SK-N-MC (cell line): ENCODE data around the gene C10orf71.

Experiments
- DNase-seq: peaks from one replicate; pipeline ENCODE4 v3.0.0-alpha.2; 2011; ENCODE audit warnings: low read depth, low spot score
- H3K27ac ChIP-seq: fragments of 200-600 bp; sonication (generic); 2 replicates; pipeline ENCODE4 v1.5.1; 2016; ENCODE audit warnings: mixed run types
- H3K36me3 ChIP-seq: fragments of 200-600 bp; sonication (generic); 2 replicates; pipeline ENCODE4 v1.6.1; 2017; ENCODE audit warnings: antibody characterized with exemption, low read length, mixed read lengths; ENCODE audit not compliant: insufficient read depth
- H3K4me3 ChIP-seq: fragments of 200-600 bp; sonication (generic); 2 replicates; pipeline ENCODE4 v1.5.1; 2016
- H3K9ac ChIP-seq: fragments of 200-600 bp; sonication (generic); 2 replicates; pipeline ENCODE4 v1.8.0; 2017; ENCODE audit warnings: mixed run types, mixed read lengths; ENCODE audit not compliant: insufficient read length
- H3K9me3 ChIP-seq: fragments of 200-600 bp; sonication (generic); 2 replicates; pipeline ENCODE4 v1.6.1; 2017; ENCODE audit warnings: low read depth, mild to moderate bottlenecking, antibody characterized with exemption, low read length, moderate library complexity, mixed read lengths
- EZH2 ChIP-seq: fragments of 200-600 bp; sonication (generic); IDR thresholded peaks from one replicate; pipeline ENCODE4 v1.6.1; 2017; ENCODE audit warnings: antibody characterized with exemption
- FOXP2 ChIP-seq: optimal IDR thresholded peaks from 2 replicates; pipeline ENCODE3; 2011; ENCODE audit warnings: mild to moderate bottlenecking, moderate library complexity; ENCODE audit not compliant: insufficient read depth; ENCODE audit errors: extremely low read length, control extremely low read depth
- POLR2AphosphoS5 ChIP-seq: IDR thresholded peaks from 2 replicates; pipeline ENCODE4 v1.6.1; 2012; ENCODE audit warnings: mild to moderate bottlenecking, low read depth, low read length, borderline replicate concordance

Gene C10orf71

GRCh38 chr10:49303711-49304110, 4.7 kb downstream of the C10orf71 start:
- H3K9ac ChIP-seq = no peak overlapping the region
- H3K27ac ChIP-seq = no peak overlapping the region
- no peak overlapping the region for H3K4me3 ChIP-seq
- no peak for DNase-seq
- no peaks in the 10 kb centered on the region for H3K36me3 ChIP-seq
- TF ChIP-seq EZH2 (no peak), POLR2AphosphoS5 (no peak), FOXP2 (no peak)
- H3K9me3 ChIP-seq = no peaks in the 10 kb centered on the region

- Histone ChIP-seq H3K27ac (no peak overlapping the region), H3K9me3 (no peaks in the 10 kb centered on the region)
- TF ChIP-seq FOXP2 (no peak), EZH2 (no peak), POLR2AphosphoS5 (no peak)
Observed at GRCh38 chr10:49304137-49304536, 5.2 kb downstream of the C10orf71 start.

GRCh38 chr10:49307921-49308320, 9.0 kb downstream of the C10orf71 start:
- no peak for DNase-seq
- no peak for TF ChIP-seq POLR2AphosphoS5
- TF ChIP-seq FOXP2 = no peak
- no peak for TF ChIP-seq EZH2
- Histone ChIP-seq H3K36me3 (no peaks in the 10 kb centered on the region), H3K9me3 (no peaks in the 10 kb centered on the region), H3K4me3 (no peak overlapping the region), H3K27ac (no peak overlapping the region), H3K9ac (no peak overlapping the region)

More at GRCh38 chr10:49304137-49304536, 5.2 kb downstream of the C10orf71 start:
- no peak overlapping the region for H3K9ac ChIP-seq
- DNase-seq = no peak
- H3K36me3 ChIP-seq = no peaks in the 10 kb centered on the region
- H3K4me3 ChIP-seq = no peak overlapping the region

GRCh38 chr10:49308881-49309280, 9.9 kb downstream of the C10orf71 start:
- DNase-seq = no peak
- H3K9ac ChIP-seq = no peak overlapping the region
- no peaks in the 10 kb centered on the region for H3K9me3 ChIP-seq
- no peaks in the 10 kb centered on the region for H3K36me3 ChIP-seq
- TF ChIP-seq FOXP2 (no peak), POLR2AphosphoS5 (no peak), EZH2 (no peak)
- no peak overlapping the region for H3K4me3 ChIP-seq
- no peak overlapping the region for H3K27ac ChIP-seq

- TF ChIP-seq FOXP2 (no peak), EZH2 (no peak), POLR2AphosphoS5 (no peak)
- Histone ChIP-seq H3K4me3 (no peak overlapping the region), H3K9ac (no peak overlapping the region), H3K36me3 (no peaks in the 10 kb centered on the region), H3K9me3 (no peaks in the 10 kb centered on the region), H3K27ac (no peak overlapping the region)
- DNase-seq = no peak
Observed at GRCh38 chr10:49309691-49310411, 10.9 kb downstream of the C10orf71 start.

GRCh38 chr10:49310460-49310859, 11.5 kb downstream of the C10orf71 start:
- no peak for DNase-seq
- H3K4me3 ChIP-seq = no peak overlapping the region
- TF ChIP-seq EZH2 = no peak
- TF ChIP-seq FOXP2 = no peak
- TF ChIP-seq POLR2AphosphoS5 = no peak
- H3K9me3 ChIP-seq = no peaks in the 10 kb centered on the region
- H3K9ac ChIP-seq = no peak overlapping the region
- no peak overlapping the region for H3K27ac ChIP-seq
- no peaks in the 10 kb centered on the region for H3K36me3 ChIP-seq

GRCh38 chr10:49310901-49311554, 12.1 kb downstream of the C10orf71 start:
- no peak overlapping the region for H3K9ac ChIP-seq

GRCh38 chr10:49311555-49312236, 12.7 kb downstream of the C10orf71 start:
- DNase-seq = no peak
- Histone ChIP-seq H3K36me3 (no peaks in the 10 kb centered on the region), H3K4me3 (no peak overlapping the region), H3K9ac (no peak overlapping the region), H3K9me3 (no peaks in the 10 kb centered on the region), H3K27ac (no peak overlapping the region)
- TF ChIP-seq EZH2 = no peak
- no peak for TF ChIP-seq POLR2AphosphoS5
- no peak for TF ChIP-seq FOXP2

More at GRCh38 chr10:49310901-49311554, 12.1 kb downstream of the C10orf71 start:
- DNase-seq = no peak
- no peaks in the 10 kb centered on the region for H3K9me3 ChIP-seq
- no peak overlapping the region for H3K27ac ChIP-seq
- TF ChIP-seq POLR2AphosphoS5 (no peak), FOXP2 (no peak), EZH2 (no peak)
- H3K4me3 ChIP-seq = no peak overlapping the region
- H3K36me3 ChIP-seq = no peaks in the 10 kb centered on the region
